Keratinocyte (primary cell): ENCODE results near the gene ATOH1. TPM values are rescaled to one million over a fixed set of nuclear protein-coding genes. Genes with fewer than 3 reads are reported as not detected.

Source experiments
- DNase-seq: peaks from one replicate; pipeline ENCODE4 v3.0.0-alpha.2; 2011; ENCODE audit warnings: low read depth, missing footprints, low spot score
- FAIRE-seq: peaks from 2 replicates; lab custom pipeline; 2011; peaks lifted over from hg19 to GRCh38; lab: Jason Lieb, UNC
- H2AFZ ChIP-seq: 2 replicates; pipeline ENCODE4 v1.6.0; 2012; ENCODE audit warnings: low read length, control low read depth, inconsistent platforms; ENCODE audit not compliant: control insufficient read depth
- H3K27ac ChIP-seq: 2 replicates; pipeline ENCODE4 v1.5.1; 2011; ENCODE audit warnings: low read length; ENCODE audit not compliant: control insufficient read depth, insufficient read depth
- H3K27me3 ChIP-seq: 3 replicates; pipeline ENCODE4 v1.6.0; 2011; ENCODE audit warnings: low read length; ENCODE audit not compliant: control insufficient read depth, insufficient read depth; ENCODE audit errors: extremely low read depth
- H3K36me3 ChIP-seq, 2 experiments: 2 replicates in 1 of 2; 3 replicates in 1 of 2; pipeline ENCODE4 v1.5.1; 2011; ENCODE audit warnings: low read length in 2 of 2, mild to moderate bottlenecking in 1 of 2; ENCODE audit not compliant: control insufficient read depth in 2 of 2, insufficient read depth in 2 of 2; ENCODE audit errors: extremely low read depth in 1 of 2
- H3K4me1 ChIP-seq: 3 replicates; pipeline ENCODE4 v1.5.1; 2011; ENCODE audit warnings: low read length; ENCODE audit not compliant: control insufficient read depth, insufficient read depth; ENCODE audit errors: extremely low read depth
- H3K4me2 ChIP-seq: 3 replicates; pipeline ENCODE4 v1.6.0; 2011; ENCODE audit warnings: low read depth, low read length; ENCODE audit not compliant: control insufficient read depth, insufficient read depth; ENCODE audit errors: extremely low read depth
- H3K4me3 ChIP-seq, 3 experiments: fragments of 200-600 bp in 1 of 3; sonication (generic) in 1 of 3; 2 replicates in 2 of 3; 3 replicates in 1 of 3; pipeline ENCODE4 v1.5.1; 2011 to 2016; ENCODE audit warnings: low read length in 3 of 3, mild to moderate bottlenecking in 3 of 3, control low read depth in 2 of 3, inconsistent platforms in 1 of 3, low read depth in 1 of 3, mixed read lengths in 1 of 3, mixed run types in 1 of 3, moderate library complexity in 1 of 3; ENCODE audit not compliant: control insufficient read depth in 2 of 3, insufficient read depth in 2 of 3; ENCODE audit errors: extremely low read depth in 1 of 3
- H3K79me2 ChIP-seq: 2 replicates; pipeline ENCODE4 v1.6.0; 2012; ENCODE audit warnings: low read length; ENCODE audit not compliant: control insufficient read depth, insufficient read depth
- H3K9ac ChIP-seq: 3 replicates; pipeline ENCODE4 v1.6.0; 2011; ENCODE audit warnings: low read length; ENCODE audit not compliant: control insufficient read depth, insufficient read depth; ENCODE audit errors: extremely low read depth
- H3K9me1 ChIP-seq: 3 replicates; pipeline ENCODE4 v1.6.0; 2011; ENCODE audit warnings: low read length; ENCODE audit not compliant: control insufficient read depth, insufficient read depth; ENCODE audit errors: extremely low read depth
- H3K9me3 ChIP-seq: 2 replicates; pipeline ENCODE4 v1.5.1; 2012; ENCODE audit warnings: low read depth, low read length; ENCODE audit not compliant: control insufficient read depth
- H4K20me1 ChIP-seq: 3 replicates; pipeline ENCODE4 v1.6.0; 2011; ENCODE audit warnings: low read length; ENCODE audit not compliant: control insufficient read depth, insufficient read depth; ENCODE audit errors: extremely low read depth
- CTCF ChIP-seq, 3 experiments: IDR thresholded peaks in 1 of 3; conservative IDR thresholded peaks in 1 of 3; optimal IDR thresholded peaks in 1 of 3; 2 replicates in 2 of 3; 3 replicates in 1 of 3; pipeline versions ENCODE3 to v1.5.1; 2011; ENCODE audit warnings: low read length in 3 of 3, mild to moderate bottlenecking in 3 of 3, moderate library complexity in 2 of 3, control low read depth in 1 of 3, inconsistent platforms in 1 of 3; ENCODE audit not compliant: insufficient read depth in 2 of 3; ENCODE audit errors: extremely low read depth in 1 of 3
- EZH2 ChIP-seq: IDR thresholded peaks from one replicate; pipeline ENCODE4 v1.6.1; 2012; ENCODE audit warnings: inconsistent platforms, mild to moderate bottlenecking, low read length, moderate library complexity
- dilution Hi-C: fragments of 300-500 bp; cut with MboI; formaldehyde crosslinking; loops from one replicate; pipeline ENCODE4 v1.7.0; 2020; ENCODE audit warnings: low sequenced_read_pairs; ENCODE audit not compliant: extremely low pct_ligation_motif_present
- polyA minus RNA-seq, 3 experiments: library from RNA; depleted of rRNA, polyadenylated mRNA; stranded (reverse); fragments of >200 nt; gene quantifications; 1 replicate in 1 of 3; 2 replicates in 1 of 3; 3 replicates in 1 of 3; pipeline ENCODE4 v1.2.3, GENCODE V29; 2011
- polyA plus RNA-seq, 5 experiments: library from polyadenylated mRNA; depleted of rRNA in 3 of 5; stranded (reverse) in 3 of 5; stranded (forward) in 1 of 5; unstranded in 1 of 5; fragments of >200 nt; gene quantifications; 1 replicate in 1 of 5; 2 replicates in 3 of 5; 3 replicates in 1 of 5; pipeline versions ENCODE4 v1.2.1 to v1.2.3, GENCODE V29; 2011 to 2012; ENCODE audit warnings: missing spikeins in 2 of 5, low read depth in 1 of 5, low replicate concordance in 1 of 5

ATOH1 gene
- polyA plus RNA-seq = not detected in 3 replicates
- not detected for polyA plus RNA-seq (2011; ENCODE audit: low read depth)
- polyA plus RNA-seq (2011; cell fraction: cytosol; rRNA removed) = not detected in 2 replicates
- polyA plus RNA-seq (2011; cell fraction: nucleus; rRNA removed) = not detected in 2 replicates
- not detected in 2 replicates for polyA plus RNA-seq (2012; ENCODE audit: low replicate concordance)
- polyA minus RNA-seq = not detected in 3 replicates
- not detected for polyA minus RNA-seq (2011; cell fraction: cytosol; rRNA and poly(A)+ RNA removed)
- polyA minus RNA-seq (2011; cell fraction: nucleus; rRNA and poly(A)+ RNA removed) = not detected in 2 replicates

GRCh38 chr4:93828332-93828994 is at the start of gene ATOH1:
Gene ATOH1 (plus strand): TSS chr4:93828753. CDS start chr4:93828927, 174 bp downstream.
- H2AFZ ChIP-seq = no peak within 1 kb of the TSS

GRCh38 chr4:93779228-93779627 is 49.3 kb upstream of the ATOH1 start:
- no peak for FAIRE-seq
- no peak overlapping the region for H3K9ac ChIP-seq
- dilution Hi-C loops = no loop called here

More at GRCh38 chr4:93828332-93828994, at the start of gene ATOH1:
- Histone ChIP-seq H3K9ac (no peak within 1 kb of the TSS), H3K79me2 (no peaks in the 10 kb centered on the region), H3K36me3 (no peaks in the 10 kb centered on the region), H4K20me1 (no peaks in the 10 kb centered on the region), H3K9me3 (no peaks in the 10 kb centered on the region), H3K4me3 (peak within 1 kb of the TSS in 2 of 3 experiments; percentile 41 to 56), H3K27ac (no peak within 1 kb of the TSS), H3K4me1 (peaks cover 8% of the 10 kb centered on the region), H3K27me3 (peaks cover 55% of the 10 kb centered on the region), H3K9me1 (no peaks in the 10 kb centered on the region), H3K4me2 (peak within 1 kb of the TSS; percentile 78)
- DNase-seq (no peak), FAIRE-seq (no peak)
- no peak for TF ChIP-seq CTCF (optimal IDR thresholded peaks at IDR 0.05 in 1 of 3, IDR thresholded peaks at IDR 0.05 in 1 of 3, conservative IDR thresholded peaks at IDR 0.05 in 1 of 3; ENCODE audit: extremely low read depth in 1 of 3, insufficient read depth in 2 of 3, low read length in 3 of 3)
- TF ChIP-seq EZH2 = no peak
- dilution Hi-C loops = no loop called here

More at GRCh38 chr4:93779228-93779627, 49.3 kb upstream of the ATOH1 start:
- Histone ChIP-seq H2AFZ (no peak overlapping the region), H3K27ac (no peak overlapping the region), H3K9me1 (no peaks in the 10 kb centered on the region), H3K4me3 (no peak overlapping the region), H3K4me1 (peaks cover 16% of the 10 kb centered on the region), H3K27me3 (no peaks in the 10 kb centered on the region), H3K36me3 (no peaks in the 10 kb centered on the region), H3K79me2 (no peaks in the 10 kb centered on the region), H3K9me3 (no peaks in the 10 kb centered on the region), H3K4me2 (no peak overlapping the region), H4K20me1 (no peaks in the 10 kb centered on the region)
- no peak for DNase-seq
- TF ChIP-seq CTCF (optimal IDR thresholded peaks at IDR 0.05 in 1 of 3, IDR thresholded peaks at IDR 0.05 in 1 of 3, conservative IDR thresholded peaks at IDR 0.05 in 1 of 3; ENCODE audit: extremely low read depth in 1 of 3, insufficient read depth in 2 of 3, low read length in 3 of 3) = no peak
- no peak for TF ChIP-seq EZH2
